HepG2 (cell line): ENCODE data around the gene CNNM3. TPM values are rescaled to one million over a fixed set of nuclear protein-coding genes. Genes with fewer than 3 reads are reported as not detected.

Source experiments
- AGO2 ChIP-seq: fragments of 200-400 bp; formaldehyde crosslinking; optimal IDR thresholded peaks from 2 replicates; pipeline ENCODE3; 2017; ENCODE audit warnings: mild to moderate bottlenecking, low read depth, low read length, moderate library complexity
- ATF7 ChIP-seq, 2 experiments: fragments of 450-650 bp in 1 of 2; sonication (generic) in 1 of 2; formaldehyde crosslinking in 1 of 2; IDR thresholded peaks; 2 replicates each; pipeline versions ENCODE4 v1.4.0 to v1.6.1; 2016 to 2020; ENCODE audit warnings: antibody characterized with exemption in 1 of 2, mild to moderate bottlenecking in 1 of 2, missing genetic modification reagents in 1 of 2
- CREB1 ChIP-seq, 2 experiments: fragments of 450-650 bp in 1 of 2; IDR thresholded peaks; 2 replicates each; pipeline ENCODE4 v1.6.1; 2016 to 2017; ENCODE audit warnings: control low read depth in 1 of 2, mild to moderate bottlenecking in 1 of 2, missing compliant biosample characterization in 1 of 2, missing genetic modification characterization in 1 of 2
- ELF3 ChIP-seq: IDR thresholded peaks from 2 replicates; pipeline ENCODE4 v1.6.1; 2016; ENCODE audit warnings: missing genetic modification reagents, missing compliant biosample characterization
- FLYWCH1 ChIP-seq: sonication (generic); formaldehyde crosslinking; IDR thresholded peaks from 2 replicates; pipeline ENCODE4 v1.8.1; 2023; ENCODE audit warnings: mild to moderate bottlenecking, missing genetic modification reagents
- FOXM1 ChIP-seq: sonication (generic); formaldehyde crosslinking; IDR thresholded peaks from 2 replicates; pipeline ENCODE4 v1.5.0; 2020; ENCODE audit warnings: missing genetic modification reagents
- GATAD2A ChIP-seq: IDR thresholded peaks from 2 replicates; pipeline ENCODE4 v1.6.1; 2016
- GTF3A ChIP-seq: sonication (generic); formaldehyde crosslinking; conservative IDR thresholded peaks from 2 replicates; pipeline ENCODE4 v1.4.0; 2020; ENCODE audit warnings: mild to moderate bottlenecking, missing genetic modification reagents
- HNRNPUL1 ChIP-seq: fragments of 200-400 bp; formaldehyde crosslinking; IDR thresholded peaks from 2 replicates; pipeline ENCODE4 v1.6.1; 2017; ENCODE audit warnings: low read depth, mild to moderate bottlenecking, low read length, moderate library complexity
- KAT8 ChIP-seq: IDR thresholded peaks from 2 replicates; pipeline ENCODE4 v1.6.1; 2016; ENCODE audit warnings: missing genetic modification reagents, missing compliant biosample characterization
- SMYD3 ChIP-seq: sonication (generic); formaldehyde crosslinking; IDR thresholded peaks from 2 replicates; pipeline ENCODE4 v1.8.1; 2023; ENCODE audit warnings: mild to moderate bottlenecking, missing genetic modification reagents
- SRF ChIP-seq: IDR thresholded peaks from 2 replicates; pipeline ENCODE4 v1.6.1; 2011; ENCODE audit warnings: mild to moderate bottlenecking, low read depth, low read length, moderate library complexity
- THYN1 ChIP-seq: sonication (generic); formaldehyde crosslinking; IDR thresholded peaks from 2 replicates; pipeline ENCODE4 v1.8.1; 2023; ENCODE audit warnings: low read depth, mild to moderate bottlenecking, moderate library complexity, missing genetic modification reagents, borderline replicate concordance
- ZFP36 ChIP-seq: fragments of 150-350 bp; IDR thresholded peaks from 2 replicates; pipeline ENCODE4 v1.6.1; 2018; ENCODE audit warnings: borderline replicate concordance, low read length, low read depth; ENCODE audit not compliant: partially characterized antibody
- ZNF251 ChIP-seq: sonication (generic); formaldehyde crosslinking; IDR thresholded peaks from 2 replicates; pipeline ENCODE4 v1.9.0; 2021; ENCODE audit warnings: mild to moderate bottlenecking, missing genetic modification reagents
- ZNF468 ChIP-seq: sonication (generic); formaldehyde crosslinking; IDR thresholded peaks from 2 replicates; pipeline ENCODE4 v1.8.0; 2022; ENCODE audit warnings: mild to moderate bottlenecking, moderate library complexity, missing genetic modification reagents
- ZNF672 ChIP-seq: sonication (generic); formaldehyde crosslinking; IDR thresholded peaks from 2 replicates; pipeline ENCODE4 v1.8.1; 2022; ENCODE audit warnings: missing genetic modification reagents
- polyA plus RNA-seq, 8 experiments: library from polyadenylated mRNA; depleted of rRNA in 3 of 8; stranded (reverse) in 7 of 8; unstranded in 1 of 8; fragments of >200 nt; fragmentation: Illumina TruSeq in 4 of 8; extraction: Trizol in 4 of 8; gene quantifications; 2 replicates each; pipeline versions ENCODE4 v1.2.1 to v1.2.3, GENCODE V29; 2011 to 2016; ENCODE audit warnings: low read depth in 4 of 8, missing spikeins in 1 of 8, mixed read lengths in 1 of 8; ENCODE audit not compliant: insufficient read depth in 1 of 8
- total RNA-seq, 5 experiments: library from RNA; depleted of rRNA; stranded (reverse); fragments of >200 nt; fragmentation: Illumina TruSeq; extraction: Trizol; gene quantifications; 2 replicates each; pipeline ENCODE4 v1.2.3, GENCODE V29; 2016; ENCODE audit warnings: low read depth in 1 of 5
- TF ChIP-seq, protein P1 (sequence below): sonication (generic); formaldehyde crosslinking; IDR thresholded peaks from 2 replicates; pipeline ENCODE4 v1.8.1; 2023; ENCODE audit warnings: missing genetic modification reagents, inconsistent platforms, borderline replicate concordance
- TF ChIP-seq, protein P2 (sequence below): sonication (generic); formaldehyde crosslinking; IDR thresholded peaks from 2 replicates; pipeline ENCODE4 v1.5.0; 2020; ENCODE audit warnings: missing genetic modification reagents
- TF ChIP-seq, protein P3 (sequence below), 2 experiments: fragments of 450-650 bp in 1 of 2; sonication (generic) in 1 of 2; formaldehyde crosslinking; IDR thresholded peaks; 2 replicates each; pipeline versions ENCODE4 v1.5.0 to v1.8.0; 2020 to 2022; ENCODE audit warnings: mild to moderate bottlenecking in 1 of 2, missing genetic modification reagents in 1 of 2
- TF ChIP-seq, protein P4 (sequence below): sonication (generic); formaldehyde crosslinking; IDR thresholded peaks from 2 replicates; pipeline ENCODE4 v1.4.0; 2020; ENCODE audit warnings: missing genetic modification reagents

Gene CNNM3
- total and polyA plus RNA-seq, 2 of the 13 experiments (the other 11 are each of a cell fraction or from before 2014, with no cell fraction given): 21.2 to 27.9 TPM

DNA sequence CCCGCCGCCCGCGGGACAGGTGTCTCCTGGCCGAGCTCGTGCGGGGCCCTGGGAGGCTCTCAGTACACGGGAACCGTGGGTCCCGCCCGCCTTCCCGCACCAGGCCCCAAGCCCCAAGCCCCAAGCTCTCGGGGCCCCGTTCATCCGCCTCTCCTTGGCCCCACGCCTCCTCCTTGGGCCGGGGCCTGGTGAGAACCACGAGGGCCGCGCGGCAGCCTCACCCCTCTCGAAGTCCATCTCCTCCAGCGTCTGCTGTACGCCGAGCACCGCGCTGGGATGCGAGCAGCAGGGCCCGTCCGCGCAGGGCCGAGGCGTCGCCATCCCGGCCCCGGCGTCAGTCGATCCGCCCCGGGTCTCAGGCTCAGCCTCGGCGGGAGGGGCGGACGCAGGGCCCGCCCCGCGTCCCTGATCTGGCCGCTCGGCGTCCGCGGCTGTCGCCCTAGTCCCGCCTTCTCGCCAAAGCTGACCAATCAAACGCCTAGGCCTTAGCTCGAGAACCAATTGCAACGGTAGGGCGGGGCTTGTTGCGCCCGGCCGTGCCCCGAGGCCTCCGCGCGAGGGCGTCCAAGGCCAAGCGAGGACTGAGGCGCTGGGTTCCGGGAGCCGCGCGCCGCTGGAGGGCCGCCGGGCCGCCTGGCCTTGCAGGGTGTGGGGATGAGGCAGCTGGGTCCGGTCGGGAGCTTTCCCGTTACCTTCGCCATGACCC, 41.8 kb downstream of the CNNM3 start, which contains the start of gene ANKRD39 (continued):
- TF ChIP-seq, protein P1, sequence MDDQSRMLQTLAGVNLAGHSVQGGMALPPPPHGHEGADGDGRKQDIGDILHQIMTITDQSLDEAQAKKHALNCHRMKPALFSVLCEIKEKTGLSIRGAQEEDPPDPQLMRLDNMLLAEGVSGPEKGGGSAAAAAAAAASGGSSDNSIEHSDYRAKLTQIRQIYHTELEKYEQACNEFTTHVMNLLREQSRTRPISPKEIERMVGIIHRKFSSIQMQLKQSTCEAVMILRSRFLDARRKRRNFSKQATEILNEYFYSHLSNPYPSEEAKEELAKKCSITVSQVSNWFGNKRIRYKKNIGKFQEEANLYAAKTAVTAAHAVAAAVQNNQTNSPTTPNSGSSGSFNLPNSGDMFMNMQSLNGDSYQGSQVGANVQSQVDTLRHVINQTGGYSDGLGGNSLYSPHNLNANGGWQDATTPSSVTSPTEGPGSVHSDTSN: no peak; the same call in 1 of the 2 replicates
- TF ChIP-seq ZNF251 (CRISPR knock-in tag) (0 out of 2 replicates have a peak, but pooled peaks have one; percentile 80), AGO2 (no peak), ZFP36 (no peak), GTF3A (CRISPR knock-in tag) (peak; percentile 85; the same call in 1 of the 2 replicates), HNRNPUL1 (no peak; the same call in 1 of the 2 replicates), ATF7 (IDR thresholded peaks at IDR 0.05) (no peak), ATF7 (CRISPR knock-in tag; IDR thresholded peaks at IDR 0.05) (no peak), FLYWCH1 (CRISPR knock-in tag) (no peak), ZNF672 (CRISPR knock-in tag) (no peak), THYN1 (CRISPR knock-in tag) (peak; percentile 94; the same call in 1 of the 2 replicates), FOXM1 (no peak), GATAD2A (CRISPR knock-in tag) (0 out of 2 replicates have a peak, but pooled peaks have one; percentile 17), CREB1 (IDR thresholded peaks at IDR 0.05) (peak; percentile 84), CREB1 (CRISPR knock-in tag; IDR thresholded peaks at IDR 0.05) (no peak), KAT8 (CRISPR knock-in tag) (peak; percentile 81), SRF (0 out of 2 replicates have a peak, but pooled peaks have one; percentile 1), ZNF468 (no peak), ELF3 (CRISPR knock-in tag) (peak; percentile 73), SMYD3 (CRISPR knock-in tag) (peak; percentile 23; the same call in 1 of the 2 replicates)
- TF ChIP-seq, protein P2, sequence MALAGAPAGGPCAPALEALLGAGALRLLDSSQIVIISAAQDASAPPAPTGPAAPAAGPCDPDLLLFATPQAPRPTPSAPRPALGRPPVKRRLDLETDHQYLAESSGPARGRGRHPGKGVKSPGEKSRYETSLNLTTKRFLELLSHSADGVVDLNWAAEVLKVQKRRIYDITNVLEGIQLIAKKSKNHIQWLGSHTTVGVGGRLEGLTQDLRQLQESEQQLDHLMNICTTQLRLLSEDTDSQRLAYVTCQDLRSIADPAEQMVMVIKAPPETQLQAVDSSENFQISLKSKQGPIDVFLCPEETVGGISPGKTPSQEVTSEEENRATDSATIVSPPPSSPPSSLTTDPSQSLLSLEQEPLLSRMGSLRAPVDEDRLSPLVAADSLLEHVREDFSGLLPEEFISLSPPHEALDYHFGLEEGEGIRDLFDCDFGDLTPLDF (CRISPR knock-in tag): no peak; the same call in 1 of the 2 replicates
- TF ChIP-seq, protein P3, sequence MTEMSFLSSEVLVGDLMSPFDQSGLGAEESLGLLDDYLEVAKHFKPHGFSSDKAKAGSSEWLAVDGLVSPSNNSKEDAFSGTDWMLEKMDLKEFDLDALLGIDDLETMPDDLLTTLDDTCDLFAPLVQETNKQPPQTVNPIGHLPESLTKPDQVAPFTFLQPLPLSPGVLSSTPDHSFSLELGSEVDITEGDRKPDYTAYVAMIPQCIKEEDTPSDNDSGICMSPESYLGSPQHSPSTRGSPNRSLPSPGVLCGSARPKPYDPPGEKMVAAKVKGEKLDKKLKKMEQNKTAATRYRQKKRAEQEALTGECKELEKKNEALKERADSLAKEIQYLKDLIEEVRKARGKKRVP (CRISPR knock-in tag; IDR thresholded peaks at IDR 0.05): peak in 1 of 2 experiments; percentile 21; a peak in 1 of 4 replicates
- TF ChIP-seq, protein P4, sequence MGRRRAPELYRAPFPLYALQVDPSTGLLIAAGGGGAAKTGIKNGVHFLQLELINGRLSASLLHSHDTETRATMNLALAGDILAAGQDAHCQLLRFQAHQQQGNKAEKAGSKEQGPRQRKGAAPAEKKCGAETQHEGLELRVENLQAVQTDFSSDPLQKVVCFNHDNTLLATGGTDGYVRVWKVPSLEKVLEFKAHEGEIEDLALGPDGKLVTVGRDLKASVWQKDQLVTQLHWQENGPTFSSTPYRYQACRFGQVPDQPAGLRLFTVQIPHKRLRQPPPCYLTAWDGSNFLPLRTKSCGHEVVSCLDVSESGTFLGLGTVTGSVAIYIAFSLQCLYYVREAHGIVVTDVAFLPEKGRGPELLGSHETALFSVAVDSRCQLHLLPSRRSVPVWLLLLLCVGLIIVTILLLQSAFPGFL (CRISPR knock-in tag): 0 out of 2 replicates have a peak, but pooled peaks have one; percentile 76
